Measurements from ENCODE around the gene CARMIL1. TPM values are rescaled to one million over a fixed set of nuclear protein-coding genes. Genes with fewer than 3 reads are reported as not detected.

The CARMIL1 gene
- total RNA-seq, 3 donors from 2014 or later = 23.6 to 53.0 (median 33.5) TPM

- TF ChIP-seq, protein P1, sequence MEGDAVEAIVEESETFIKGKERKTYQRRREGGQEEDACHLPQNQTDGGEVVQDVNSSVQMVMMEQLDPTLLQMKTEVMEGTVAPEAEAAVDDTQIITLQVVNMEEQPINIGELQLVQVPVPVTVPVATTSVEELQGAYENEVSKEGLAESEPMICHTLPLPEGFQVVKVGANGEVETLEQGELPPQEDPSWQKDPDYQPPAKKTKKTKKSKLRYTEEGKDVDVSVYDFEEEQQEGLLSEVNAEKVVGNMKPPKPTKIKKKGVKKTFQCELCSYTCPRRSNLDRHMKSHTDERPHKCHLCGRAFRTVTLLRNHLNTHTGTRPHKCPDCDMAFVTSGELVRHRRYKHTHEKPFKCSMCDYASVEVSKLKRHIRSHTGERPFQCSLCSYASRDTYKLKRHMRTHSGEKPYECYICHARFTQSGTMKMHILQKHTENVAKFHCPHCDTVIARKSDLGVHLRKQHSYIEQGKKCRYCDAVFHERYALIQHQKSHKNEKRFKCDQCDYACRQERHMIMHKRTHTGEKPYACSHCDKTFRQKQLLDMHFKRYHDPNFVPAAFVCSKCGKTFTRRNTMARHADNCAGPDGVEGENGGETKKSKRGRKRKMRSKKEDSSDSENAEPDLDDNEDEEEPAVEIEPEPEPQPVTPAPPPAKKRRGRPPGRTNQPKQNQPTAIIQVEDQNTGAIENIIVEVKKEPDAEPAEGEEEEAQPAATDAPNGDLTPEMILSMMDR (IDR thresholded peaks at IDR 0.05) = no peak
- TF ChIP-seq POLR2A (IDR thresholded peaks at IDR 0.05) (no peak), POLR2AphosphoS5 (IDR thresholded peaks at IDR 0.05) (no peak)
- H3K27ac ChIP-seq = no peak overlapping the region
- H3K4me1 ChIP-seq = no peaks in the 10 kb centered on the region
- H3K27me3 ChIP-seq = no peaks in the 10 kb centered on the region
- H3K4me3 ChIP-seq = peak overlapping the region in 1 of 3 donors; percentile 20
- no peaks in the 10 kb centered on the region for H3K9me3 ChIP-seq
- intact Hi-C loops (cut with DNase I; ENCODE audit: low total_unique reads) = no loop called here
- no peak for DNase-seq (ENCODE audit: low spot score in 2 of 2)
- H3K36me3 ChIP-seq = no peaks in the 10 kb centered on the region
Measured at GRCh38 chr6:25452031-25452430, 172.9 kb downstream of the CARMIL1 start.

- Histone ChIP-seq H3K4me1 (no peaks in the 10 kb centered on the region), H3K27me3 (no peaks in the 10 kb centered on the region), H3K4me3 (no peak overlapping the region), H3K9me3 (no peaks in the 10 kb centered on the region), H3K27ac (no peak overlapping the region), H3K36me3 (no peaks in the 10 kb centered on the region)
- TF ChIP-seq, protein P1 (IDR thresholded peaks at IDR 0.05) = no peak
- no peak for TF ChIP-seq POLR2A (IDR thresholded peaks at IDR 0.05)
- TF ChIP-seq POLR2AphosphoS5 (IDR thresholded peaks at IDR 0.05) = no peak
- no peak for DNase-seq (ENCODE audit: low spot score in 2 of 2)
- intact Hi-C loops (cut with DNase I; ENCODE audit: low total_unique reads) = no loop called here
Measured at GRCh38 chr6:25453288-25453687, 174.1 kb downstream of the CARMIL1 start.

DNA sequence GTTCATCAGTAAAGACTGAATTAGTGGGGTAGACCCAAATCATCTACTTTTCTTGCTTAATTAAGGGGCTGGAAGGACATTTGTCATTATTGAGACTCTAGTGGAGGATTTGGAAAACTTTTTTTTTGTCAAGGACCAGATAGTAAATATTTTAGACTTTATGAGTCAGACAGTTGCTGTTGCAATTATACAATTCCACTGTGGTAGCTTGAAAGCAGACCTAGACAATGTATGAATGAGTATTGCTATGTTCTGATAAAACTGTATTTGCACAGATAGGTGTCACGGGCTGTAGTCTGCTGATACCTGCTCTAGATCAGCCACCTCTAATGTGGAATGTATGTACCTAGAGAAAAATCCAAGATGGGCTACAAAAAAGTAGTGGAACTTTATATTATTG lies 175.0 kb downstream of the CARMIL1 start:
- H3K27me3 ChIP-seq = no peaks in the 10 kb centered on the region
- intact Hi-C loops (cut with DNase I; ENCODE audit: low total_unique reads) = no loop called here
- DNase-seq (ENCODE audit: low spot score in 2 of 2) = no peak
- TF ChIP-seq, protein P1 (IDR thresholded peaks at IDR 0.05) = no peak
- TF ChIP-seq POLR2A (IDR thresholded peaks at IDR 0.05) (no peak), POLR2AphosphoS5 (IDR thresholded peaks at IDR 0.05) (no peak)
- no peak overlapping the region for H3K27ac ChIP-seq
- H3K4me3 ChIP-seq = no peak overlapping the region
- H3K36me3 ChIP-seq = no peaks in the 10 kb centered on the region
- no peaks in the 10 kb centered on the region for H3K9me3 ChIP-seq
- no peaks in the 10 kb centered on the region for H3K4me1 ChIP-seq

DNA sequence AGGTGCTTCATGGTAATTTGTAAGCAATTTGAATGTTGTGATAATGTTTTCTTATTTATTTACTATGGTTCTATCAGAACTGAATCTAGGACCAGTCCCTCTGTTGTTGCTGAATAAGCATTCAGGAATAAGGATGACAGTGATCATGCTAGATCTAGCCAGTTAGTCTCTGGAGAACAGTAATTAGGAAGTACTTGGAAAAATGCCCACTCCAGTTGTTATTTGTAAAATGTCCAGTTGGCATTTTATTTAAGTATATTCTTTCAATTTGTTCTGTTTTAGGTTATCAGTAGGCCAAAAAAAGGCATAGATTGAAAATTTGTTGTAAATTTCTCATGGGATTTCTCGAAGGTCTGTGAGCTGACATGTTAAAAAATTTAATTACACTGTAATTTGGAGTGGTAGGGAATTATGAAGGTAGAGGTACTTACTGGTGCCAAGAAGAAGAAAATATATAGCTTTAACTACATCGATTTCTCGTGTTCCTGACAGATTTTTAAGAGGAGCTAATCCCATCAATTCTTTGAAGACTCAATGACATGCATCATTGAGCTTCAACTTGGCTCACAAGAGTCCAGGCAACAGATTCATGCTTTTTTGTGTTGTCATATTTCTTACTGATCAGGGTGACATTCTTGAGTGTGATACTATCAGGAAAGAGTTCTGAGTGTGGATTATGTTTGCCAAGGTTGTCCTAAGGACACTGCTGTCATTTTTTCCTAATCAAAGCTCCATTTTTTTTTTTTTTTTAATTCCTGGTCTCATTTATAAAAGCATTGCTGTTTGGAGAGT lies 177.3 kb downstream of the CARMIL1 start:
- Histone ChIP-seq H3K4me1 (no peaks in the 10 kb centered on the region), H3K36me3 (no peaks in the 10 kb centered on the region), H3K4me3 (no peak overlapping the region), H3K27ac (no peak overlapping the region), H3K9me3 (no peaks in the 10 kb centered on the region), H3K27me3 (no peaks in the 10 kb centered on the region)
- TF ChIP-seq, protein P1 (IDR thresholded peaks at IDR 0.05) = no peak
- TF ChIP-seq POLR2AphosphoS5 (IDR thresholded peaks at IDR 0.05) (no peak), POLR2A (IDR thresholded peaks at IDR 0.05) (no peak)
- intact Hi-C loops (cut with DNase I; ENCODE audit: low total_unique reads) = no loop called here
- no peak for DNase-seq (ENCODE audit: low spot score in 2 of 2)

- no peak overlapping the region for H3K27ac ChIP-seq
- intact Hi-C loops (cut with DNase I; ENCODE audit: low total_unique reads) = no loop called here
- no peaks in the 10 kb centered on the region for H3K36me3 ChIP-seq
- no peak overlapping the region for H3K4me3 ChIP-seq
- no peak for DNase-seq (ENCODE audit: low spot score in 2 of 2)
- TF ChIP-seq, protein P1 (IDR thresholded peaks at IDR 0.05) = no peak
- no peak for TF ChIP-seq POLR2AphosphoS5 (IDR thresholded peaks at IDR 0.05)
- no peak for TF ChIP-seq POLR2A (IDR thresholded peaks at IDR 0.05)
- H3K27me3 ChIP-seq = no peaks in the 10 kb centered on the region
- H3K9me3 ChIP-seq = no peaks in the 10 kb centered on the region
- H3K4me1 ChIP-seq = no peaks in the 10 kb centered on the region
Measured at GRCh38 chr6:25457516-25457915, 178.3 kb downstream of the CARMIL1 start.

All from breast epithelium (tissue), 4 donors.